ENCODE results near the gene TNP2.
"Not testable (repeated sequence)": the region's sequence is repeated elsewhere in the genome, so short reads cannot be mapped to it uniquely, and the experiment has no call there.

TNP2 gene

DNA sequence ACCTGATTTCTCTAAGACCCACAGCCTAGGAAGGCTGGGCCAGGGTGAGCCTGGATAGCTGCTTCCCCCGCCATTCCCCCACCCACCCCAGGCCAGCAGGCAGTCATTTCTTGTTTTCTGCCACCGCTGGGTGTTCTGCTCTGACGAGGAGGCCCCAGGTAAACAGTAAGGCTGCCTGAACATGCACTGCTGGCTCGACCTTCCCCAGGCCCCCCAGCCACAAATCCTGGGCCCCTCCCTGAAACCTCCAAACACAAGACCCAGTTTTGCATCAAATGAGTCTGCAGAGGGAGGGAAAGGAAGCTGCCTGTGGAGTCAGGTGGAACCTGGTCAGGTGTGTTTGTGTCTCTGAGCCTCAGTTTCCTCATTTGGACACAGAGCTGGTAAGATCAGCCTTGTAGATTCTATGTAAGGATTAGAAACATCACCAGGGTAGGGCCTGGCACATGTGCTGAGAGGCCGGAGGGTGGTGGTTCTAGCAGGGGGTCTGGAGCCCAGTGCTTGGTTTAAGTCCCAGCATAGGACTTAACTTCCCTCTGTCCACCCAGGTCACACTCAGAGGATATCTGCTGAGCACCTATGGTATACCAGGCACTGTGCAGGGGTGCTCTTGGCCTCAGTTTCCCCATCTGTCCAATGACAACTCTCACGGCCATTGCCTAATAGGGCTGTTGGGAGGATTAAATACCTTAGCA, 30.9 kb upstream of the TNP2 start:
- no peak for DNase-seq (ENCODE audit: low read depth)

DNA sequence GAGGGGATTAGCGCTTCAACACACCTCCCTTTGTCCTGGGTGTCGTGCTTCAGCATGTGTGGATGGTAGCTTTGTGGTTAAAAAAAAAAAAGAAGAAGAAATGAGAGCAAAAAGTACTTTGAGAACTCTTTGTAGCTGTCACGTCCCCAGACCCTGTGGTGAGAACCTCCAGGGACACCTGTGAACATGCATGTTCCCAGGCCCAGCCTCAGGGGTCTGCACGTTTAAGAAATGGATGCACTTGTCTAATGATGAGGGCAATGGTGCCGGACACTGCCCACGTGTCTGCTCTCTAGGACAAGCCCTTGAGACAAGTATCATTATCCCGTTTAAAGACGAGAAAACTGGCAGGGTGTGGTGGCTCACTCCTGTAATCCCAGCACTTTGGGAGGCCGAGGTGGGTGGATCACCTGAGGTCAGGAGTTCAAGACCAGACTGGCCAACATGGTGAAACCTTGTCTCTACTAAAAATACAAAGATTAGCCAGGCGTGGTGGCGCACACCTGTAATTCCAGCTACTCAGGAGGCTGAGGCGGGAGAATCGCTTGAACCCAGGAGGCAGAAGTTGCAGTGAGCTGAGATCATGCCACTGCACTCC, 29.9 kb upstream of the TNP2 start:
- not testable (repeated sequence) for DNase-seq (ENCODE audit: low read depth)

DNA sequence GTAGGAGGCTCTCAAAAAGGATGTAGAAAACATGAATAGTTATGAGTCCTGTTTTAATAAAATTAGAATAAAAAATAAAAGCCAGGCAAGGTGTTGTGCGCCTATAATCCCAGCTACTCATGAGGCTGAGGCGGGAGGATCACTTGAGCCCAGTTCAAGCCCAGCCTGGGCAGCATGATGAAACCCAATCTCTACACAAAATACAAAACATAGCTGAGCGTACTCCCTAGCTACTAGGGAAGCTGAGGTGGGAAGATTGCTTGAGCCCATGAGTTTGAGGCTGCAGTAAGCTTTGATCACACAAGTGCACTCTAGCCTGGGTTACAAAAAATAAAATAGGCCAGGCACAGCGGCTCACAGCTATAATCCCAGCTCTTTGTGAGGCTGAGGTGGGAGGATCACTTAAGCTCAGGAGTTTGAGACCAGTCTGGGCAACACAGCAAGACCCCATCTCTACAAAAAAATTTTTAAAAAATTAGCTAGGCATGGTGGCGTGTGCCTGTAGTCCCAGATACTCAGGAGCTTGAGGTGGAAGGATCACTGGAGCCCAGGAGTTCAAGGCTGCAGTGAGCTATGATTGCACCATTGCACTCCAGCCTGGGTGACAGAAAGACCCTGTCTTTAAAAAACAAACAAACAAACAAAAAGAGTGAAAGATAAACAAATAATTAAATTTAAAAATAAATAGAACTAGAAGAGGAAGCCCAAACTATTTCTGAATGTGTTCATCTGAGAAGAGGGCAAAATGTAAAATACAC, 29.2 kb upstream of the TNP2 start:
- no peak for DNase-seq (ENCODE audit: low read depth)

DNA sequence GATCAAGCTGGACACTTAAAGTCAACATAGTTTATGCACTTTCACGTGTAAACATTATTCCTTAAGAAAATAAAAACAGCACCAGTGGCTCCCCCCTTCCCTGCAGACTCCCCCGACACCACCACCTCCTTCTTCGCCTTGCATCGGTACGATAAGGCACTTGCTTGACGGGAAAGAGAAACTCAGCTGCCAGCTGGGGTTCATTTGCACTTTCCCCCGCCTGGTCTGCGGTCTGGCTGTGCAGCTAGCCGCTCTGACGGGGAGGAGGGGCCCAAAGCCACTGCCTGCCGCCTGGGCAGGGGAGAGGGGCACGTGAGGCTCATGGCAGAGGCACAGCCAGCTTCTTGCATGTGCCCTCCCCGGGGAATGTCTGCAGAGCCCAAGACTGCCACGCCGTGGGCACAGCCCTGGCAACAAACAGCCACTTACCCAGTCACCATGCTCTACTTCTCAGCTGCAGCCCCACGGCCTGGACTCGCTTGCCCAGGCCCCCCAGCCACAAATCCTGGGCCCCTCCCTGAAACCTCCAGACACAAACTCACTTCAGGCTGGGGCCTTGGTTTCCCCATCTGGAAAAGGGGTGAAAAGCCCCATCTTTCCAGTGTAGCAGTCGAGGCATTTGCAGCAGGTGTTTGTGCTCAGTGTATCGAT, 28.5 kb upstream of the TNP2 start:
- DNase-seq (ENCODE audit: low read depth) = no peak

DNA sequence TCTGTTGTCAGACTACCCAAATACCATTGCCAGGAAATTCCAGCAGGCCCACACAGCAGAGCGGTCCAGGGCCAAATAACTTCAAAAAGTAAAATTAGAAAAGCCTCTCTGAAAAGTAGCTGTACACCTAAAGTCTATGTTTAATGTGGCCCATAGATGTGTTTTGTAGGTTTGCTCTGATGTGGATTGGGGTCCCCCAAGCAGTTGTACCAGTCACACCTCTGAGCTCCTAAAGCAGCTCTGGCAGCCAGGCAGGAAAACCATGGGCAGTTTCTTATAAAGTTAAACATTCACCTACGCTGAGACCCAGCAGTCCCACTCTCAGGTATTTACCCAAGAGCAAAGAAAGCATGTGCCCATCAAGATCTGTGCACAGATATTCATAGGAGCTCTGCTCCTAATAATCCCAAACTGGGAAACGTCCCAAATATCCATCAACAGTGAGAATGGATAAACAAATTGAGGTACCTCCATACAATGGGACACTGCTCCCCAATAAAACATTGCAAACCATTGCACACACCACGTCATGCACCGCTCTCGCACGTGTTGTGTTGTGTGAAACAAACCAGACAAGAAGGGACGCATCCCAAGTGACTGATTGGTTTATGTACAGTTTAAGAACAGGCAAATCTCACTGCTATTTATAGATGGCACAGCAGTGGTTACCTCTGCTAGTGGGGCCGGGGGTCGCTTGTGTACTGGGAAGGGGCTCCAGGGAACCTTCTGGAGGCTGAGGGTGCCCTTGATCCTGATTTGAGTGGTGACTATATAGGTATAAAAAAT, 27.8 kb upstream of the TNP2 start:
- DNase-seq (ENCODE audit: low read depth) = no peak

DNA sequence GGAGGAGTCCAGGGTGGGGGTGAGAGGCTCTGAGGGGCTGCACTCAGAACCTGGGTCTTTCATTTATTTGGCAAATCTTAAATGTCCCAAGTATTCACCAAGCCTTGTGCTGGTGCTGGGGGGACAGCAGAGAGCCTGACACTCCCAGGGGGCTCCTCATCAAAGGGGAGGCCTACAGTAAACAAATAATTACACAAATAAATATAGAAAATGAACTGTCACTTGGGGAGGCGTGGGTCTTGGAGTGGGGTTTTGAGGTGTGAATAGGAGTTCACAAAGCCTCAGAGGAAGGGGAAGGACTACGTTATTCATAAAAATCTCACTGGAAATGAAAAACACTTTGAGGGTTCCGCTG, 27.2 kb upstream of the TNP2 start:
- no peak for DNase-seq (ENCODE audit: low read depth)

DNA sequence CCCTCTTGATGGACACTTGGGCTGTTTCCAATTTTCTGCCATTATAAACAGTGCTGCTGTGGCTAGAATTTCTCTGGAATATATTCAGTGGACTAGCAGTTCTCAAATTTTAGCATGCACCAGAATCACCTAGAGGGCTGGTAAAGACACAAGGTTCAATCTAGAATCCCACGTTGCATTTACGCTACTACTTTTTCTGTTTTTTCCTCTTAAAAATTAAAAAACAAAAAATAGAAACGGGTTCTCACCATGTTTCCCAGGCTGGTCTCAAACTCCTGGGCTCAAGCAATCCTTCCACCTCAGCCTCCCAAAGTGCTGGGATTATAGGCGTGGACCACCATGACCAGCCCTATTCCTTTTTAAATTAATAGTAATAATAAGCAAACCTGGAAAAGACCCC, 26.5 kb upstream of the TNP2 start:
- no peak for DNase-seq (ENCODE audit: low read depth)

DNA sequence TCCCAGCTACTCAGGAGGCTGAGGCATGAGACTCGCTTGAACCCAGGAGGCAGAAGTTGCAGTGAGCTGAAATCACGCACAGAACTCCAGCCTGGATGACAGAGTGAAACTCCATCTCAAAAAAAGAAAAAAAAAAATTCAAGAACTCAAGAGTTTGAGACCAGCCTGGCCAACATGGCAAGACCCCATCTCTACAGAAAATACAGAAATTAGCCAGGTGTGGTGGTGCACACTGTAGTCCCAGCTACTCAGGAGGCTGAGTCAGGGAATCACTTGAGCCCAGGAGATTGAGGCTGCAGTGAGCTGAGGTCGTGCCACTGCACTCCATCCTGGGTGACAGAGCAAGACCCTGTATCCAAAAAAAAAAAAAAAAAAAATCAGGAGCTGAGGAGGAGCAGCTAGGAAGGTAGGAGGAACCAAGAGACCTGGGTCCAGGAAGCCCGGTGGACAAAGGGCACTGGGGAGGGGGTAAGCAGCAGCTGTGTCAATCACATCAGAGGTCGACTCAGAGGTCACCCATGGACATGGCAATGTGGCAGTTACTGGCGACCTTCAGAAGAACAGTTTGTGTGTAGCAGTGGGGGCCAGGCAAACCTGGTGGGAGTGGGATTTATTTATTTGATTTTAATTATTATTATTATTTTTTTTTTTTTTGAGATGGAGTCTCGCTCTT, 23.1 kb upstream of the TNP2 start:
- DNase-seq (ENCODE audit: low read depth) = no peak

DNA sequence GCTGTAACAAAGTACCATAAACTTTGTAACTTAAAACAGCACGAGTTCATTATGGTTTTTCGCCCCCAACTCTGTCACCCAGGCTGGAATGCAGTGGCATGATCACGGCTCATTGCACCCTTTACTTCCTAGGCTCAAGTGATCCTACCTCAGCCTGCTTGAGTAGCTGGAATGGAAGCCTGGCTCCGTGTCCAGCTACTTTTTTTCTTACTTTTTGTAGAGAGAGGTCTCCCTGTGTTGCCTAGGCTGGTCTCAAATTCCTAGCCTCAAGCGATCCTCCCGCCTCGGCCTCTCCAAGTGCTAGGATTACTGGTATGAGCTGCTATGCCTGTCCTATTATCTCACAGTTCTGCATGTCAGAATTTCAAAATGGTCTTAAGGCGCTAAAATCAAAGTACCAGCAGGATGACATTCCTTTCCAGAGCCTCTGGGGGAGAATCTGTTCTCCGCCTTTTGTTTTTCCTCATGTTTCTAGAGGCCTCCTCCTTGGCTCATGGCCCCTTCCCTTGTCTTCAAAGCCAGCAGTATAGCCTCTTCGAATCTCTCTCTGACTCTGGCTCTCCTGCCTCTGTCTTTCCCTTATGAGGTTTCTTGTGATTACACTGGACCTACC, 22.1 kb upstream of the TNP2 start:
- no peak for DNase-seq (ENCODE audit: low read depth)

DNA sequence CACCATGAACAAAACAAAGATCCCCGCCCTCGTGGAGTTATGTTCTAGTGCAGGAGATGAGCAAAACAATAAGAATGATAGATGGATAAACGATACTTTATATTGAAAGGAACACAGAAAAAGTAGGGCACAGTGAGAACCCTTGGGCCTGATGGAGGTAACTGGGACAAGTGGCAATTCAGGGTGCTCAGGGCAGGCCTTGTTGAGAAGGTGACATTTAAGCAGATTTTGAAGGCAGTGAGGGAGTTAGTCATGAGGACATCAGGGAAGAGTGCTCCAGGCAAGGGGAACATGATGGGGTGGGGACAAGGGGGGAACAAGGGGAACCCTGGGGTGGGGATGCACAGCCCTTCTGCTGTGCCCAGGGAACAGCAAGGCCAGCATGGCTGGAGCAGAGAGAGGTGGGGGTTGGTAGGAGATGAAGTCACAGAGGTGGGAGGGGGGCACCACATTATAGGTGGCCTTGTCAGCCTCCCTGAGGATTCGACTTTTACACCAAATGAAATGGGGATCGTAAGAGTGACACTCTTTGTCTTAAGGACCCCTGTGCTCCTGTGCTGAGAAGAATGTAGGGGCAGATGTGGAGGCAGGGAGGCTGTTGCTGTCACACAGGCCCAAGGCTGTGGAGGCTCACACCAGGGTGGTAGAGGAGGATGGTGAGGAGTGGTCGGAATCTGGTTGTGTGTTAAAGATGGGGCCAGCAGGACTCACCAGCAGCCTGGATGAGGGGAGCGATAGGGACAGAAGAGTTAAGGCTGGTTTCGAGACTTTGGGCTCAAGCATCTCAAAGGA, 21.2 kb upstream of the TNP2 start:
- no peak for DNase-seq (ENCODE audit: low read depth)

DNA sequence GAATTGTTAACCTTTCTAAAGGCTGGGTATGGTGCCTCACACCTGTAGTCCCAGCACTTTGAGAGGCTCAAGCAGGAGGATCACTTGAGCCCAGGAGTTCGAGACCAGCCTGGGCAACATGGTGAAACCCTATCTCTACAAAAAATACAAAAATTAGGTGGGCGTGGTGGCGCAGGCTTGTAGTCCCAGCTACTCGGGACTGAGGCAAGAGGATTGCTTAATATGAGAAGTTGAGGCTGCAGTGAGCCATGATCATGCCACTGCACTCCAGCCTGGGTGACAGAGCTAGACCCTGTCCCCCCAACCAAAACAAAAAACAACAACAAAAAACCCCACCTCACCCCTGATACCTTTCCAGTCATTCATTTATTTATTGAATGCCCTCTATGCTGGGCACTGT, 20.6 kb upstream of the TNP2 start:
- not testable (repeated sequence) for DNase-seq (ENCODE audit: low read depth)

DNA sequence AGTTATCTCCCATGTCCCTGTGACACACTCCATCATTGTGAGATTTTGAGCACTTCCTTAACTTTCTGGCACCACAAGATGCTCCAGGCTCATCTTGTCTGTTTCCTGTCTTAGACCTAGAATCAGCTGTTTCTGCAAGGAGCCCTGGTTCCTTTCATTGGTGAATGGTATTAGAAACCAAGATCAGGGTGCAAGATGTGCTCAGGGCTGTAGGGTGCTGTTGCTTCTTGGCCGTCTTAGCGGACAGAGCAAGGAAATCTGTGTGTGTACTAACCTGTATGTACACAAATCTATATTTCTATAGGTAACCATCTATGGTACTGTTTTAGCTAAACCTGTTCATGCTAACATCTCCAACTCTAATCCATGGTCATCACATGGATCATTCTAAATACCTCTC, 20.1 kb upstream of the TNP2 start:
- DNase-seq (ENCODE audit: low read depth) = no peak

DNA sequence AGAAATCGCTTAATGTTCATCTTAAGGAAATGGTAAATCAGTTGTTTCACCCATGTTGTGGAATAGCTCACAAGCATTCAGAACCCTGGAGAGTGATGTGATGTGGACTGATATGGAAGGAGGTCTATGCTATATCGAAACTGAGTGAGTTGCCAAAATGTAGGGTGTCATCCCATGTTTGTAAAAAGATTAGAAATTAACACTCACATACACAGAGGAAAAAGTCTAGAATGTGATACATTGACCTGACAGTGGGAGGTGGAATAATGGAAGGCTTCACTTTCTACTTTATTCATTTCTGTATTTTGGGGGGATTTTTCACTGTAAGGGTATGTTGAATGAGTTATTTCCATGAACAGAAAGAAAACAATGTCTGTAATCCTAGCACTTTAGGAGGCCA, 16.7 kb upstream of the TNP2 start:
- no peak for DNase-seq (ENCODE audit: low read depth)

DNA sequence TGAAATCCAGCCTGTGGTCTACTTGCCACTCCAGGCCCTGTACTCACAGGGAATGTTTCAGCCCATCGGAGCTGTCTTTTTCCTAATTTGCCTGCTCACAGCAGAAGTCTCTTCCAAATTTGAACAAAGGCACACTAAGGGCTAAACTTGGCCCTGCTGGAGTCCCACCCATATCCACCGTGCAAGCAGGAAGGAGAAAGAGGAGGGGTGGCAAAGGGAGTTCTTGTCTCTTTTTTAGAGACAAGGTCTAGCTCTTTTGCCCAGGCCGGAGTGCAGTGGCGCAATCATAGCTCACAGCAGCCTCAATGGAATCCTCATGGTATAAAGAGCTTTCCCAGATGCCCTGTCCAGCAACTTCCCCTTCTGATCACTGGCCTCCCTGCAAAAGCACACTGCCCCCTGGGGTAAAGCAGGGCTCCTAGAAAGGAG, 14.7 kb upstream of the TNP2 start:
- DNase-seq (ENCODE audit: low read depth) = no peak

DNA sequence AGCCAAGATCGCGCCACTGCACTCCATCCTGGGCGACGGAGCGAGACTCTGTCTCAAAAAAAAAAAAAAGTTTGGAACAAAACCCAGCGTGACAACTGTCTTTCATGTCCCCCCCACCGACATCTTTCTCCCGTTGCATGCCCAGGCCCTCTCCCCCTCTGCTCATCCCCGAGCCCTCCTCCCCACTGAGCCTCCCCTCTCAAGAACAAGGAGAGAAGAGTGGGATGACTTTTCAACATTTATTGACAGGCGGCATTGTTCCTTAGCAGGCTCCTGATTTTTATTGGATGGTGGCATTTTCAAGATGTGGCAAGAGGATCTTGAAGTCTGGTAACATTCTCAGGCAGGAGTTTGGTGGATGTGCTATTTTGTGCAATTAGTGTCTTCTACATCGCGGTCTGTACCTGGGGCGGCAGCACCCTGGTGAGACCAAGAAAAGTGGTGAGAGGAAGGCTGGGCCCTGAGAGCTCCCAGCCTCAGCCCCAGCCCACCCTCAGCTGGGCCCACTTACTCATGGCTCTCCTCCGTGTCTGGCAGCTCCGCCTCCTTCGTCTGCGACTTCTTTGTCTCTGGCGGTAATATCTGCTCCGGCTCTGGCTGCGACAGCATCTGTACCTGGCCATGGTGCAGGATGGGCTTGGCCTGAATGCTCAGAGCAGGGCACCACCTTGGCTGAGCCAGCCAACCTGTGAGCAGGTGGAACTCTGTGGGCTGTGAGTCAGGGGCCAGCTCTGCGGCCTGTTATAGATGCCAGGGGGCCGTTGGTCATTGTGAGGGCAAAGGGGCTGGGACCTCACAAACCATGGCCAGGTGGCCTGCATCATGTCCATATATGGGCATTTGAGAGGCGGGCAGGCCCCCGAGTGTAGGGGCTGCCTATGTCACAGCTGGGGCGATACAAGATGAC, 11.7 kb upstream of the TNP2 start, which contains the start of gene PRM1:
PRM1 (minus strand) TSS at position 715 of the 907 bp plus-strand sequence; CDS start at position 623, 92 bp downstream.
- no peak for DNase-seq (ENCODE audit: low read depth)

DNA sequence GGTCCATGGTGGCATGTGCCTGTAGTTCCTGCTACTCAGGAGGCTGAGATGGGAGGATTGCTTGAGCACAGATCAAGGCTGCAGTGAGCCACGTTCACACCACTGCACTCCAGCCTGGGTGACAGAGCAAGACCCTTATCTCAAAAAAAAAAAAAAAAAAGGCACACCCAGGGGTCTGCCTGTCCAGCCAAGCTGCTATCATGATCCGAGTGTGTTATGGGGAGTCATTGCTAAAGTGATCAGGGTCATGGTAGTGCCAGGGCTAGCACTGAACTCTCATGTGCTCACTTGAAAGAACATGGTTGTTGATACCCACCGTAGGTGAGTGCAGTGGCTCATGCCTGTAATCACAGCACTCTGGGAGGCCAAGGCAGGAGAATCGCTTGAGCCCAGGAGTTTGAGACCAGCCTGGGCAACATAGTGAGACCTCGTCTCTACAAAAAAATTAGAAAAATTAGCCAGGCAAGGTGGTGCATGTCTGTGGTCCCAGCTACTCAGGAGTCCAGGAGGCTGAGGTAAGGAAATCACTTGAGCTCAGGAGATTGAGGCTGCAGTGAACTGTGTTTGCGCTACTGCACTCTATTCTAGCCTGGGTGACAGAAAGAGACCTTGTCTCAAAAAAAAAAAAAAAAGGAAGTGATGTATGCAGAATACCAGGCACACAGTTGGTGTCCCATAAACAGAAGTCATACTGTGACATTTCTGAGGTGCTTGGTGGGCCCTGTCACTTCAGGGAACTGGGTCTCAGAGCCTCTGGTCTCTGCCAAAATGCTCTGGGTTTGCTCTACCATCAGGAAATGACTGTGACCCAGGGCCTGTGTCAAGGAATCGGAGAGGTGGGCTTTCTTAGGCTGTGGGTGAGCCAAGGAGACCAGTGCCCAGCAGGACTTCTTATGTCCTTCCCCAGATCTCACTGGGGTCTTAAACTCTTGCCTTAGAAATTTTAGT, 9.8 kb upstream of the TNP2 start:
- DNase-seq (ENCODE audit: low read depth) = no peak

DNA sequence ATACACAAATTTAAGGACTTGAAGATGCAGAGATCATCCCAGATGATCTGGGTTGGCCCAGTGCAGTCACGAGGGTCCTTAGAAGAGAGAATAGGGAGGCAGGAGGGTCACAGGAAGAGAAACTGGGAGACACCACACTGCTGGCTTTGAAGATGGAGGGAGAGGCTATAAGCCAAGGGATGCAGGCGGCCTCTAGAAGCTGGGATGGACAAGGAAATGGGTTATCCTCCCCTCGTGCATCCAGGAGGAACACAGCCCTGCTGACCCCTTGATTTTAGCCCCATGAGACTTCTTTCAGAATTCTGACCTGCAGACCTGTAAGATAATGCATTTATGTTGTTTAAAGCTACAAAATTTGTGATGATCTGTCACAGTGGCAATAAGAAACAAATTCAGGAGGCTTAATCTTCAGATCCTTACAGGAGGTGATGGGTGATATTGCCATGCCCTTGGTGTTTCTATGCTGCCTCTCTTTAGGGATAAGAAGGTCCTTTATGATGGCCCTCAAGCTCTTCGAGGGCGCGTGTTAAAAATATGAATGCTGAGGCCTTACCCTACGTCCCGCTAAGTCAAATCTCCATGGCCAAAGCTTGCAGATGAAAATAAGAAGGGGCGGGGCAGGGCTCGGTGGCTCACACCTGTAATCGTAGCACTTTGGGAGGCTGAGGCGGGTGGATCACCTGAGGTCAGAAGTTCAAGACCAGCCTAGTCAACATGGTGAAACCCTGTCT, 8.6 kb upstream of the TNP2 start:
- no peak for DNase-seq (ENCODE audit: low read depth)

Measured in HS-27A (cell line).